Activated B cell treated with CpG ODN at 0.5 μM for 24 hours (primary cell): ENCODE results near the gene RNGTT. TPM values are rescaled to one million over a fixed set of nuclear protein-coding genes. Genes with fewer than 3 reads are reported as not detected.

Experiments used
- ATAC-seq: fragments of 200-7000 bp; cut with Tn5 transposase; one replicate; pipeline ENCODE4 v1.10.0; 2021; ENCODE audit warnings: low read depth, mild to moderate bottlenecking, moderate library complexity
- CTCF ChIA-PET: fragments of 350-600 bp; sonication (Branson Sonifier 250); formaldehyde crosslinking; loops from one replicate; lab custom pipeline; 2021; ENCODE audit warnings: antibody characterized with exemption; lab: Charles Lee
- POLR2A ChIA-PET: fragments of 350-600 bp; sonication (Branson Sonifier 250); formaldehyde crosslinking; loops from one replicate; lab custom pipeline; 2021; ENCODE audit warnings: antibody characterized with exemption; lab: Charles Lee
- DNase-seq: peaks from one replicate; pipeline ENCODE4 v3.0.0; 2022
- H3K27ac Mint-ChIP-seq: one replicate; pipeline ENCODE4 v1.8.0; 2020; ENCODE audit warnings: mixed read lengths
- H3K27me3 Mint-ChIP-seq: one replicate; pipeline ENCODE4 v1.8.0; 2021; ENCODE audit warnings: mixed read lengths
- H3K36me3 Mint-ChIP-seq: one replicate; pipeline ENCODE4 v1.8.0; 2021; ENCODE audit warnings: low read depth, mixed read lengths
- H3K4me1 Mint-ChIP-seq: one replicate; pipeline ENCODE4 v1.8.0; 2021; ENCODE audit warnings: mixed read lengths
- H3K4me3 Mint-ChIP-seq: one replicate; pipeline ENCODE4 v1.8.0; 2020; ENCODE audit warnings: mild to moderate bottlenecking, mixed read lengths
- H3K9me3 Mint-ChIP-seq: one replicate; pipeline ENCODE4 v1.8.0; 2020; ENCODE audit warnings: mixed read lengths
- intact Hi-C: fragments of 100-400 bp; cut with micrococcal nuclease; formaldehyde crosslinking; loops from one replicate; pipeline ENCODE4 v1.15.1; 2024
- total RNA-seq: library from RNA; stranded (reverse); gene quantifications from 2 replicates; pipeline ENCODE4 v1.2.3, GENCODE V29; 2022
- TF ChIP-seq, protein P1 (sequence below): fragments of 200-600 bp; IDR thresholded peaks from one replicate; pipeline ENCODE4 v1.8.0; 2022; ENCODE audit warnings: antibody characterized with exemption, mild to moderate bottlenecking

The RNGTT gene
- total RNA-seq, 1 donor from 2014 or later = 25.9 TPM

GRCh38 chr6:88637761-88638545, 325.5 kb downstream of the RNGTT start:
- Mint-ChIP-seq H3K9me3 (no peaks in the 10 kb centered on the region), H3K4me3 (no peak overlapping the region), H3K27me3 (no peaks in the 10 kb centered on the region), H3K4me1 (peaks cover 29% of the 10 kb centered on the region), H3K36me3 (peaks cover 4% of the 10 kb centered on the region), H3K27ac (no peak overlapping the region)
- ATAC-seq (no peak), DNase-seq (no peak)
- intact Hi-C loops = no loop called here
- ChIA-PET CTCF (no interaction called here), POLR2A (no interaction called here)
- TF ChIP-seq, protein P1, sequence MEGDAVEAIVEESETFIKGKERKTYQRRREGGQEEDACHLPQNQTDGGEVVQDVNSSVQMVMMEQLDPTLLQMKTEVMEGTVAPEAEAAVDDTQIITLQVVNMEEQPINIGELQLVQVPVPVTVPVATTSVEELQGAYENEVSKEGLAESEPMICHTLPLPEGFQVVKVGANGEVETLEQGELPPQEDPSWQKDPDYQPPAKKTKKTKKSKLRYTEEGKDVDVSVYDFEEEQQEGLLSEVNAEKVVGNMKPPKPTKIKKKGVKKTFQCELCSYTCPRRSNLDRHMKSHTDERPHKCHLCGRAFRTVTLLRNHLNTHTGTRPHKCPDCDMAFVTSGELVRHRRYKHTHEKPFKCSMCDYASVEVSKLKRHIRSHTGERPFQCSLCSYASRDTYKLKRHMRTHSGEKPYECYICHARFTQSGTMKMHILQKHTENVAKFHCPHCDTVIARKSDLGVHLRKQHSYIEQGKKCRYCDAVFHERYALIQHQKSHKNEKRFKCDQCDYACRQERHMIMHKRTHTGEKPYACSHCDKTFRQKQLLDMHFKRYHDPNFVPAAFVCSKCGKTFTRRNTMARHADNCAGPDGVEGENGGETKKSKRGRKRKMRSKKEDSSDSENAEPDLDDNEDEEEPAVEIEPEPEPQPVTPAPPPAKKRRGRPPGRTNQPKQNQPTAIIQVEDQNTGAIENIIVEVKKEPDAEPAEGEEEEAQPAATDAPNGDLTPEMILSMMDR = no peak

- POLR2A ChIA-PET = no interaction called here
- Mint-ChIP-seq H3K4me1 (peaks cover 28% of the 10 kb centered on the region), H3K27me3 (no peaks in the 10 kb centered on the region), H3K4me3 (no peak overlapping the region), H3K9me3 (no peaks in the 10 kb centered on the region), H3K27ac (no peak overlapping the region), H3K36me3 (peaks cover 7% of the 10 kb centered on the region)
- CTCF ChIA-PET = no interaction called here
- ATAC-seq = no peak
- no peak for DNase-seq
- TF ChIP-seq, protein P1 = no peak
- intact Hi-C loops = no loop called here
Measured at GRCh38 chr6:88636871-88637270, 326.5 kb downstream of the RNGTT start.

- Mint-ChIP-seq H3K27ac (no peak overlapping the region), H3K27me3 (no peaks in the 10 kb centered on the region), H3K4me3 (no peak overlapping the region), H3K9me3 (no peaks in the 10 kb centered on the region), H3K4me1 (peaks cover 38% of the 10 kb centered on the region), H3K36me3 (peaks cover 7% of the 10 kb centered on the region)
- ATAC-seq (no peak), DNase-seq (no peak)
- ChIA-PET POLR2A (no interaction called here), CTCF (no interaction called here)
- TF ChIP-seq, protein P1 = no peak
- intact Hi-C loops = no loop called here
Measured at GRCh38 chr6:88633782-88634181, 329.6 kb downstream of the RNGTT start.

GRCh38 chr6:88631830-88632229, 331.6 kb downstream of the RNGTT start:
- ChIA-PET CTCF (no interaction called here), POLR2A (no interaction called here)
- H3K36me3 Mint-ChIP-seq = peaks cover 7% of the 10 kb centered on the region
- ATAC-seq (no peak), DNase-seq (no peak)
- no peaks in the 10 kb centered on the region for H3K9me3 Mint-ChIP-seq
- no peak overlapping the region for H3K4me3 Mint-ChIP-seq
- TF ChIP-seq, protein P1 = no peak
- intact Hi-C loops = no loop called here
- H3K27ac Mint-ChIP-seq = no peak overlapping the region
- no peaks in the 10 kb centered on the region for H3K27me3 Mint-ChIP-seq
- H3K4me1 Mint-ChIP-seq = peaks cover 43% of the 10 kb centered on the region

- ChIA-PET CTCF (interaction anchor here (1.7 to 2.8 kb wide), 2 partner anchors 11 to 18 kb away, joined by 4 to 12 read pairs; no protein-coding TSS in a partner anchor), POLR2A (no interaction called here)
- H3K4me1 Mint-ChIP-seq = peaks cover 43% of the 10 kb centered on the region
- no peak overlapping the region for H3K27ac Mint-ChIP-seq
- DNase-seq (no peak), ATAC-seq (peak; percentile 65)
- no peaks in the 10 kb centered on the region for H3K27me3 Mint-ChIP-seq
- peaks cover 6% of the 10 kb centered on the region for H3K36me3 Mint-ChIP-seq
- TF ChIP-seq, protein P1 = no peak
- intact Hi-C loops = no loop called here
- H3K4me3 Mint-ChIP-seq = no peak overlapping the region
- no peaks in the 10 kb centered on the region for H3K9me3 Mint-ChIP-seq
Measured at GRCh38 chr6:88629838-88630494, 333.5 kb downstream of the RNGTT start.
